ENCODE measurements around the gene FGF12. TPM values are rescaled to one million over a fixed set of nuclear protein-coding genes. Genes with fewer than 3 reads are reported as not detected.

FGF12 gene
- total and polyA plus RNA-seq, 2 donors (not counting 1 experiment from before 2014, with no cell fraction given), result 0.03 TPM; not detected in 1

DNA sequence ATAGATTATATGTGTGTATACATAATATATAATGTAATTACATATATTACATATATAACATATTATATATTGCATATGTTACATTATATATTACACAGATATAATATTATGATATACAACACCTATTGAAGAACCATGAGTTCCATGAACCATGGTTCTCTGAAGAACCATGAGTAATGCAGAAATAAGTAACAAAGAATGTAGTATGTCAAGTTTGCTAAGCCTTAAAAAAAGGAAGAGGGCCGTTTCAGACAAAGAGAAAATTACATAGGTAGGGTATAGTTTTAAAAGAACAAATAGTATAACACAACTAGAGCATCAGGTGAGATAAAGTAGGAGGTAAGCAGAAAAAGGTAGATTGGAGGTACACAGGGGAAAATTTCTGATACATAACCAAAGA, 177.0 kb downstream of the FGF12 start:
- no peak overlapping the region for H2AFZ ChIP-seq (ENCODE audit: insufficient read depth, low read depth, low read length, poor library complexity, severe bottlenecking)
- no peak overlapping the region for H3K27ac ChIP-seq (ENCODE audit: low read length in 2 of 2)
- no peak overlapping the region for H3K9ac ChIP-seq (ENCODE audit: low read length)
- no peaks in the 10 kb centered on the region for H3K4me1 ChIP-seq (ENCODE audit: control insufficient read depth in 2 of 2, insufficient read depth in 2 of 2, low read length in 2 of 2)
- DNase-seq, result no peak
- H3K27me3 ChIP-seq (replicated peaks in 1 of 4; ENCODE audit: control extremely low read depth in 1 of 4, control insufficient read depth in 3 of 4, insufficient read depth in 4 of 4, low read length in 3 of 4), result peaks cover 0 to 10% (median 2%) of the 10 kb centered on the region in 4 experiments
- Mint-ChIP-seq H3K27ac (no peak overlapping the region), H3K27me3 (peaks cover 22% of the 10 kb centered on the region), H3K4me3 (no peak overlapping the region), H3K9me3 (ENCODE audit: insufficient read depth) (peaks cover 8% of the 10 kb centered on the region), H3K4me1 (peaks cover 4% of the 10 kb centered on the region)
- POLR2A ChIA-PET, result no interaction called here
- peaks cover 0 to 10% (median 7%) of the 10 kb centered on the region in 3 donors for H3K9me3 ChIP-seq (ENCODE audit: control extremely low read depth in 1 of 3, control insufficient read depth in 2 of 3, insufficient read depth in 1 of 3, low read length in 2 of 3)
- no peak for ATAC-seq (ENCODE audit: low read depth)
- intact Hi-C loops (cut with micrococcal nuclease), result no loop called here
- H3K4me3 ChIP-seq (ENCODE audit: control extremely low read depth in 1 of 5, extremely low read depth in 1 of 5, insufficient read depth in 1 of 5, low read depth in 2 of 5, low read length in 4 of 5), result no peak overlapping the region
- no peak for TF ChIP-seq EZH2 (IDR thresholded peaks at IDR 0.05; ENCODE audit: borderline replicate concordance, insufficient read depth, low read depth, low read length, poor library complexity, severe bottlenecking)
- TF ChIP-seq, protein P1, sequence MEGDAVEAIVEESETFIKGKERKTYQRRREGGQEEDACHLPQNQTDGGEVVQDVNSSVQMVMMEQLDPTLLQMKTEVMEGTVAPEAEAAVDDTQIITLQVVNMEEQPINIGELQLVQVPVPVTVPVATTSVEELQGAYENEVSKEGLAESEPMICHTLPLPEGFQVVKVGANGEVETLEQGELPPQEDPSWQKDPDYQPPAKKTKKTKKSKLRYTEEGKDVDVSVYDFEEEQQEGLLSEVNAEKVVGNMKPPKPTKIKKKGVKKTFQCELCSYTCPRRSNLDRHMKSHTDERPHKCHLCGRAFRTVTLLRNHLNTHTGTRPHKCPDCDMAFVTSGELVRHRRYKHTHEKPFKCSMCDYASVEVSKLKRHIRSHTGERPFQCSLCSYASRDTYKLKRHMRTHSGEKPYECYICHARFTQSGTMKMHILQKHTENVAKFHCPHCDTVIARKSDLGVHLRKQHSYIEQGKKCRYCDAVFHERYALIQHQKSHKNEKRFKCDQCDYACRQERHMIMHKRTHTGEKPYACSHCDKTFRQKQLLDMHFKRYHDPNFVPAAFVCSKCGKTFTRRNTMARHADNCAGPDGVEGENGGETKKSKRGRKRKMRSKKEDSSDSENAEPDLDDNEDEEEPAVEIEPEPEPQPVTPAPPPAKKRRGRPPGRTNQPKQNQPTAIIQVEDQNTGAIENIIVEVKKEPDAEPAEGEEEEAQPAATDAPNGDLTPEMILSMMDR (IDR thresholded peaks at IDR 0.05), result no peak
- WGBS (ENCODE audit: insufficient coverage), result no CpG with 5 or more reads among the region's 1 CpG
- CTCF ChIA-PET, result no interaction called here
- H3K36me3 ChIP-seq (replicated peaks in 1 of 2; ENCODE audit: control extremely low read depth in 1 of 2, control insufficient read depth in 1 of 2, extremely low read depth in 1 of 2, insufficient read depth in 2 of 2, low read length in 1 of 2), result no peaks in the 10 kb centered on the region
- no peaks in the 10 kb centered on the region for H3K79me2 ChIP-seq (ENCODE audit: control insufficient read depth, insufficient read depth, low read length)
- H4K20me1 ChIP-seq (ENCODE audit: control insufficient read depth, insufficient read depth, low read length, poor library complexity, severe bottlenecking), result no peaks in the 10 kb centered on the region
- H3K4me2 ChIP-seq (replicated peaks; ENCODE audit: low read depth, low read length, poor library complexity, severe bottlenecking), result no peak overlapping the region

DNA sequence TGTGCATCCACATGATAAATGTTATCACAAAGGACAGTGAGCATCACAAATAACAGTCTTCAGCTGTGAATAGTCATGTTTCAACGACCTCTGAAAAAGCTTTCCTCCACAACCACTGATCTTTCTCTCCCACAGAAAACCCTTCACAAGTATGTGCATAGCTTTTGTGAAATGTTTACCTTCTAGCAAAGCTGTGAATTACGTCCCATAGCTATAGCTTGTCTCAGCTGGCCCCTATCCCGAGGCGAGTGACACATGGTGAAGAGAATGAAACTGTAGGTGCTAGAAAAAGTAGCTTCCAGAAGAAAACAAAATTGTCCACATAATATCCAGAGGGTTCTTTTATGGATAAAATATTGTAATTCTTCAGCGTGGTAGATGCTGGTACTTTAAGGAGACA, 182.0 kb downstream of the FGF12 start:
- WGBS (ENCODE audit: insufficient coverage), result 83% methylated on average over 1 of the region's 5 CpGs
- CTCF ChIA-PET, result no interaction called here
- H3K27ac Mint-ChIP-seq, result no peak overlapping the region
- no peaks in the 10 kb centered on the region for H3K4me1 ChIP-seq (ENCODE audit: control insufficient read depth in 2 of 2, insufficient read depth in 2 of 2, low read length in 2 of 2)
- DNase-seq (no peak), ATAC-seq (ENCODE audit: low read depth) (no peak)
- H3K4me3 Mint-ChIP-seq, result no peak overlapping the region
- POLR2A ChIA-PET, result no interaction called here
- no peak overlapping the region for H3K4me3 ChIP-seq (ENCODE audit: control extremely low read depth in 1 of 5, extremely low read depth in 1 of 5, insufficient read depth in 1 of 5, low read depth in 2 of 5, low read length in 4 of 5)
- no peak overlapping the region for H3K27ac ChIP-seq (ENCODE audit: low read length in 2 of 2)
- H4K20me1 ChIP-seq (ENCODE audit: control insufficient read depth, insufficient read depth, low read length, poor library complexity, severe bottlenecking), result no peaks in the 10 kb centered on the region
- H3K27me3 ChIP-seq (replicated peaks in 1 of 4; ENCODE audit: control extremely low read depth in 1 of 4, control insufficient read depth in 3 of 4, insufficient read depth in 4 of 4, low read length in 3 of 4), result peaks cover 0 to 13% (median 0%) of the 10 kb centered on the region in 4 experiments
- intact Hi-C loops (cut with micrococcal nuclease), result no loop called here
- peaks cover 27% of the 10 kb centered on the region for H3K27me3 Mint-ChIP-seq
- H3K79me2 ChIP-seq (ENCODE audit: control insufficient read depth, insufficient read depth, low read length), result no peaks in the 10 kb centered on the region
- H3K36me3 ChIP-seq (replicated peaks in 1 of 2; ENCODE audit: control extremely low read depth in 1 of 2, control insufficient read depth in 1 of 2, extremely low read depth in 1 of 2, insufficient read depth in 2 of 2, low read length in 1 of 2), result no peaks in the 10 kb centered on the region
- TF ChIP-seq, protein P1 (IDR thresholded peaks at IDR 0.05), result no peak
- no peak for TF ChIP-seq EZH2 (IDR thresholded peaks at IDR 0.05; ENCODE audit: borderline replicate concordance, insufficient read depth, low read depth, low read length, poor library complexity, severe bottlenecking)
- peaks cover 0 to 7% (median 2%) of the 10 kb centered on the region in 3 donors for H3K9me3 ChIP-seq (ENCODE audit: control extremely low read depth in 1 of 3, control insufficient read depth in 2 of 3, insufficient read depth in 1 of 3, low read length in 2 of 3)
- no peaks in the 10 kb centered on the region for H3K9me3 Mint-ChIP-seq (ENCODE audit: insufficient read depth)
- no peak overlapping the region for H3K4me2 ChIP-seq (replicated peaks; ENCODE audit: low read depth, low read length, poor library complexity, severe bottlenecking)
- H3K4me1 Mint-ChIP-seq, result peaks cover 4% of the 10 kb centered on the region
- H3K9ac ChIP-seq (ENCODE audit: low read length), result no peak overlapping the region
- no peak overlapping the region for H2AFZ ChIP-seq (ENCODE audit: insufficient read depth, low read depth, low read length, poor library complexity, severe bottlenecking)
